ENCODE results near the gene STK26. TPM values are rescaled to one million over a fixed set of nuclear protein-coding genes. Genes with fewer than 3 reads are reported as not detected.

STK26 gene
- total and polyA plus RNA-seq, 2 experiments from 2014 or later = 65.2 to 110 TPM

DNA sequence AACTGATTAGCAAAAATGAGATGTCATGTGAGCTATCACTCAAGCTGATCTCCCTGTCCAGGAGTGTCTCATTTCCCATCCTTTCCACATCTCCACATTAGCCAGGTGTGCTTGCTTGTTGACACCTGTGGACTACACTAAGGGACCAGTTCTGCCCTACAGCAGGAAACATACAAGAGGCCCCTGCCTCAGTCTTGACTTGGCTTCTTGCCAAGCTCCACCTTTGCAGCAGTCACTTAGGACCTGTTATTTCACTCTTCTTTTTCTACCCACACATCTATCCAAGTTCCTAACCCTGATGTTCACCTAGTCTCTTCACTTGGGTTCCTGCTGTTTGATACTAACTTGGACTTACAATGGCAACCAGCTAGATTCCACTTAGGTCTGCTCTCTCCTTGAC lies 91.5 kb downstream of the STK26 start:
- no peaks in the 10 kb centered on the region for H3K36me3 Mint-ChIP-seq (ENCODE audit: low read depth)
- ATAC-seq (no peak), DNase-seq (ENCODE audit: low spot score) (no peak)
- Histone ChIP-seq H3K79me2 (replicated peaks; ENCODE audit: insufficient read depth) (no peaks in the 10 kb centered on the region), H2AFZ (no peak overlapping the region), H3K36me3 (ENCODE audit: insufficient read depth) (no peaks in the 10 kb centered on the region), H3K27ac (ENCODE audit: low read depth) (no peak overlapping the region), H3F3A (replicated peaks; ENCODE audit: low read depth) (no peaks in the 10 kb centered on the region), H4K20me1 (replicated peaks; ENCODE audit: insufficient read depth) (no peaks in the 10 kb centered on the region), H3K9me2 (ENCODE audit: insufficient read depth) (no peaks in the 10 kb centered on the region), H3K27me3 (ENCODE audit: insufficient read depth) (no peaks in the 10 kb centered on the region), H3K4me2 (no peak overlapping the region), H3K4me3 (no peak overlapping the region), H3K4me1 (ENCODE audit: insufficient read depth) (no peaks in the 10 kb centered on the region)
- no peak overlapping the region for H3K27ac Mint-ChIP-seq
- peaks cover 8% of the 10 kb centered on the region; the same call in 2 of the 3 replicates for H3K4me1 Mint-ChIP-seq
- TF ChIP-seq EZH2phosphoT487 (IDR thresholded peaks at IDR 0.05; ENCODE audit: unreplicated experiment) (no peak), STAT1 (IDR thresholded peaks at IDR 0.05; ENCODE audit: unreplicated experiment) (no peak), ZNF114 (CRISPR knock-in tag; IDR thresholded peaks at IDR 0.05) (no peak), CREB1 (CRISPR knock-in tag; IDR thresholded peaks at IDR 0.05; ENCODE audit: low read depth) (no peak), NANOG (IDR thresholded peaks at IDR 0.05; ENCODE audit: borderline replicate concordance) (no peak), POLR2AphosphoS5 (IDR thresholded peaks at IDR 0.05; ENCODE audit: low read depth) (no peak), EZH2 (IDR thresholded peaks at IDR 0.05; ENCODE audit: low read depth, unreplicated experiment) (no peak), JUNB (IDR thresholded peaks at IDR 0.05; ENCODE audit: unreplicated experiment) (no peak)
- TF ChIP-seq, protein P1, sequence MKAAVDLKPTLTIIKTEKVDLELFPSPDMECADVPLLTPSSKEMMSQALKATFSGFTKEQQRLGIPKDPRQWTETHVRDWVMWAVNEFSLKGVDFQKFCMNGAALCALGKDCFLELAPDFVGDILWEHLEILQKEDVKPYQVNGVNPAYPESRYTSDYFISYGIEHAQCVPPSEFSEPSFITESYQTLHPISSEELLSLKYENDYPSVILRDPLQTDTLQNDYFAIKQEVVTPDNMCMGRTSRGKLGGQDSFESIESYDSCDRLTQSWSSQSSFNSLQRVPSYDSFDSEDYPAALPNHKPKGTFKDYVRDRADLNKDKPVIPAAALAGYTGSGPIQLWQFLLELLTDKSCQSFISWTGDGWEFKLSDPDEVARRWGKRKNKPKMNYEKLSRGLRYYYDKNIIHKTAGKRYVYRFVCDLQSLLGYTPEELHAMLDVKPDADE (IDR thresholded peaks at IDR 0.05) = no peak
- TF ChIP-seq, protein P2, sequence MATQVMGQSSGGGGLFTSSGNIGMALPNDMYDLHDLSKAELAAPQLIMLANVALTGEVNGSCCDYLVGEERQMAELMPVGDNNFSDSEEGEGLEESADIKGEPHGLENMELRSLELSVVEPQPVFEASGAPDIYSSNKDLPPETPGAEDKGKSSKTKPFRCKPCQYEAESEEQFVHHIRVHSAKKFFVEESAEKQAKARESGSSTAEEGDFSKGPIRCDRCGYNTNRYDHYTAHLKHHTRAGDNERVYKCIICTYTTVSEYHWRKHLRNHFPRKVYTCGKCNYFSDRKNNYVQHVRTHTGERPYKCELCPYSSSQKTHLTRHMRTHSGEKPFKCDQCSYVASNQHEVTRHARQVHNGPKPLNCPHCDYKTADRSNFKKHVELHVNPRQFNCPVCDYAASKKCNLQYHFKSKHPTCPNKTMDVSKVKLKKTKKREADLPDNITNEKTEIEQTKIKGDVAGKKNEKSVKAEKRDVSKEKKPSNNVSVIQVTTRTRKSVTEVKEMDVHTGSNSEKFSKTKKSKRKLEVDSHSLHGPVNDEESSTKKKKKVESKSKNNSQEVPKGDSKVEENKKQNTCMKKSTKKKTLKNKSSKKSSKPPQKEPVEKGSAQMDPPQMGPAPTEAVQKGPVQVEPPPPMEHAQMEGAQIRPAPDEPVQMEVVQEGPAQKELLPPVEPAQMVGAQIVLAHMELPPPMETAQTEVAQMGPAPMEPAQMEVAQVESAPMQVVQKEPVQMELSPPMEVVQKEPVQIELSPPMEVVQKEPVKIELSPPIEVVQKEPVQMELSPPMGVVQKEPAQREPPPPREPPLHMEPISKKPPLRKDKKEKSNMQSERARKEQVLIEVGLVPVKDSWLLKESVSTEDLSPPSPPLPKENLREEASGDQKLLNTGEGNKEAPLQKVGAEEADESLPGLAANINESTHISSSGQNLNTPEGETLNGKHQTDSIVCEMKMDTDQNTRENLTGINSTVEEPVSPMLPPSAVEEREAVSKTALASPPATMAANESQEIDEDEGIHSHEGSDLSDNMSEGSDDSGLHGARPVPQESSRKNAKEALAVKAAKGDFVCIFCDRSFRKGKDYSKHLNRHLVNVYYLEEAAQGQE (IDR thresholded peaks at IDR 0.05; ENCODE audit: unreplicated experiment) = no peak
- TF ChIP-seq, protein P3, sequence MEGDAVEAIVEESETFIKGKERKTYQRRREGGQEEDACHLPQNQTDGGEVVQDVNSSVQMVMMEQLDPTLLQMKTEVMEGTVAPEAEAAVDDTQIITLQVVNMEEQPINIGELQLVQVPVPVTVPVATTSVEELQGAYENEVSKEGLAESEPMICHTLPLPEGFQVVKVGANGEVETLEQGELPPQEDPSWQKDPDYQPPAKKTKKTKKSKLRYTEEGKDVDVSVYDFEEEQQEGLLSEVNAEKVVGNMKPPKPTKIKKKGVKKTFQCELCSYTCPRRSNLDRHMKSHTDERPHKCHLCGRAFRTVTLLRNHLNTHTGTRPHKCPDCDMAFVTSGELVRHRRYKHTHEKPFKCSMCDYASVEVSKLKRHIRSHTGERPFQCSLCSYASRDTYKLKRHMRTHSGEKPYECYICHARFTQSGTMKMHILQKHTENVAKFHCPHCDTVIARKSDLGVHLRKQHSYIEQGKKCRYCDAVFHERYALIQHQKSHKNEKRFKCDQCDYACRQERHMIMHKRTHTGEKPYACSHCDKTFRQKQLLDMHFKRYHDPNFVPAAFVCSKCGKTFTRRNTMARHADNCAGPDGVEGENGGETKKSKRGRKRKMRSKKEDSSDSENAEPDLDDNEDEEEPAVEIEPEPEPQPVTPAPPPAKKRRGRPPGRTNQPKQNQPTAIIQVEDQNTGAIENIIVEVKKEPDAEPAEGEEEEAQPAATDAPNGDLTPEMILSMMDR (conservative IDR thresholded peaks at IDR 0.05; ENCODE audit: low read depth in 2 of 2) = no peak
- TF ChIP-seq, protein P4, sequence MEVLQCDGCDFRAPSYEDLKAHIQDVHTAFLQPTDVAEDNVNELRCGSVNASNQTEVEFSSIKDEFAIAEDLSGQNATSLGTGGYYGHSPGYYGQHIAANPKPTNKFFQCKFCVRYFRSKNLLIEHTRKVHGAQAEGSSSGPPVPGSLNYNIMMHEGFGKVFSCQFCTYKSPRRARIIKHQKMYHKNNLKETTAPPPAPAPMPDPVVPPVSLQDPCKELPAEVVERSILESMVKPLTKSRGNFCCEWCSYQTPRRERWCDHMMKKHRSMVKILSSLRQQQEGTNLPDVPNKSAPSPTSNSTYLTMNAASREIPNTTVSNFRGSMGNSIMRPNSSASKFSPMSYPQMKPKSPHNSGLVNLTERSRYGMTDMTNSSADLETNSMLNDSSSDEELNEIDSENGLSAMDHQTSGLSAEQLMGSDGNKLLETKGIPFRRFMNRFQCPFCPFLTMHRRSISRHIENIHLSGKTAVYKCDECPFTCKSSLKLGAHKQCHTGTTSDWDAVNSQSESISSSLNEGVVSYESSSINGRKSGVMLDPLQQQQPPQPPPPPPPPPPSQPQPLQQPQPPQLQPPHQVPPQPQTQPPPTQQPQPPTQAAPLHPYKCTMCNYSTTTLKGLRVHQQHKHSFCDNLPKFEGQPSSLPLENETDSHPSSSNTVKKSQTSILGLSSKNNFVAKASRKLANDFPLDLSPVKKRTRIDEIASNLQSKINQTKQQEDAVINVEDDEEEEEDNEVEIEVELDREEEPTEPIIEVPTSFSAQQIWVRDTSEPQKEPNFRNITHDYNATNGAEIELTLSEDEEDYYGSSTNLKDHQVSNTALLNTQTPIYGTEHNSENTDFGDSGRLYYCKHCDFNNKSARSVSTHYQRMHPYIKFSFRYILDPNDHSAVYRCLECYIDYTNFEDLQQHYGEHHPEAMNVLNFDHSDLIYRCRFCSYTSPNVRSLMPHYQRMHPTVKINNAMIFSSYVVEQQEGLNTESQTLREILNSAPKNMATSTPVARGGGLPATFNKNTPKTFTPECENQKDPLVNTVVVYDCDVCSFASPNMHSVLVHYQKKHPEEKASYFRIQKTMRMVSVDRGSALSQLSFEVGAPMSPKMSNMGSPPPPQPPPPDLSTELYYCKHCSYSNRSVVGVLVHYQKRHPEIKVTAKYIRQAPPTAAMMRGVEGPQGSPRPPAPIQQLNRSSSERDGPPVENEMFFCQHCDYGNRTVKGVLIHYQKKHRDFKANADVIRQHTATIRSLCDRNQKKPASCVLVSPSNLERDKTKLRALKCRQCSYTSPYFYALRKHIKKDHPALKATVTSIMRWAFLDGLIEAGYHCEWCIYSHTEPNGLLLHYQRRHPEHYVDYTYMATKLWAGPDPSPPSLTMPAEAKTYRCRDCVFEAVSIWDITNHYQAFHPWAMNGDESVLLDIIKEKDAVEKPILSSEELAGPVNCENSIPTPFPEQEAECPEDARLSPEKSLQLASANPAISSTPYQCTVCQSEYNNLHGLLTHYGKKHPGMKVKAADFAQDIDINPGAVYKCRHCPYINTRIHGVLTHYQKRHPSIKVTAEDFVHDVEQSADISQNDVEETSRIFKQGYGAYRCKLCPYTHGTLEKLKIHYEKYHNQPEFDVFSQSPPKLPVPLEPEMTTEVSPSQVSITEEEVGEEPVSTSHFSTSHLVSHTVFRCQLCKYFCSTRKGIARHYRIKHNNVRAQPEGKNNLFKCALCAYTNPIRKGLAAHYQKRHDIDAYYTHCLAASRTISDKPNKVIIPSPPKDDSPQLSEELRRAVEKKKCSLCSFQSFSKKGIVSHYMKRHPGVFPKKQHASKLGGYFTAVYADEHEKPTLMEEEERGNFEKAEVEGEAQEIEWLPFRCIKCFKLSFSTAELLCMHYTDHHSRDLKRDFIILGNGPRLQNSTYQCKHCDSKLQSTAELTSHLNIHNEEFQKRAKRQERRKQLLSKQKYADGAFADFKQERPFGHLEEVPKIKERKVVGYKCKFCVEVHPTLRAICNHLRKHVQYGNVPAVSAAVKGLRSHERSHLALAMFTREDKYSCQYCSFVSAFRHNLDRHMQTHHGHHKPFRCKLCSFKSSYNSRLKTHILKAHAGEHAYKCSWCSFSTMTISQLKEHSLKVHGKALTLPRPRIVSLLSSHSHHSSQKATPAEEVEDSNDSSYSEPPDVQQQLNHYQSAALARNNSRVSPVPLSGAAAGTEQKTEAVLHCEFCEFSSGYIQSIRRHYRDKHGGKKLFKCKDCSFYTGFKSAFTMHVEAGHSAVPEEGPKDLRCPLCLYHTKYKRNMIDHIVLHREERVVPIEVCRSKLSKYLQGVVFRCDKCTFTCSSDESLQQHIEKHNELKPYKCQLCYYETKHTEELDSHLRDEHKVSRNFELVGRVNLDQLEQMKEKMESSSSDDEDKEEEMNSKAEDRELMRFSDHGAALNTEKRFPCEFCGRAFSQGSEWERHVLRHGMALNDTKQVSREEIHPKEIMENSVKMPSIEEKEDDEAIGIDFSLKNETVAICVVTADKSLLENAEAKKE (CRISPR knock-in tag; IDR thresholded peaks at IDR 0.05) = no peak
- no peaks in the 10 kb centered on the region for H3K27me3 Mint-ChIP-seq (ENCODE audit: insufficient read depth, low read depth, poor library complexity)
- H3K9me3 Mint-ChIP-seq = no peaks in the 10 kb centered on the region
- no peak overlapping the region for H3K4me3 Mint-ChIP-seq

All from GM23338 (cell line).